ENCODE results near the gene FOXN3. TPM values are rescaled to one million over a fixed set of nuclear protein-coding genes. Genes with fewer than 3 reads are reported as not detected.

Gene FOXN3
- total and polyA plus RNA-seq, 2 donors (not counting 3 experiments of a cell fraction or from before 2014, with no cell fraction given): 16.9 to 41.8 TPM

GRCh38 chr14:89217891-89218290 lies 199.1 kb downstream of the FOXN3 start:
- Histone ChIP-seq H3K9me1 (replicated peaks; ENCODE audit: control insufficient read depth, extremely low read depth, insufficient read depth, low read length) (no peaks in the 10 kb centered on the region), H3K27ac (ENCODE audit: insufficient read depth, low read depth, low read length) (no peak overlapping the region), H4K20me1 (replicated peaks; ENCODE audit: control insufficient read depth, extremely low read depth, insufficient read depth, low read length) (no peaks in the 10 kb centered on the region), H3K9me3 (replicated peaks; ENCODE audit: control insufficient read depth, insufficient read depth, low read length) (no peaks in the 10 kb centered on the region), H3K4me3 (replicated peaks in 1 of 3; ENCODE audit: insufficient read depth in 1 of 3, low read depth in 1 of 3, low read length in 3 of 3) (no peak overlapping the region), H3K36me3 (ENCODE audit: control insufficient read depth in 2 of 2, extremely low read depth in 1 of 2, insufficient read depth in 2 of 2, low read length in 2 of 2) (no peaks in the 10 kb centered on the region), H3K9ac (replicated peaks; ENCODE audit: extremely low read depth, insufficient read depth, low read length) (no peak overlapping the region), H3K27me3 (ENCODE audit: control insufficient read depth in 2 of 2, insufficient read depth in 2 of 2, low read length in 2 of 2) (no peaks in the 10 kb centered on the region), H3K79me2 (ENCODE audit: control insufficient read depth, insufficient read depth, low read length) (no peaks in the 10 kb centered on the region), H3K4me1 (ENCODE audit: control insufficient read depth, extremely low read depth, insufficient read depth, low read length) (peaks cover 4% of the 10 kb centered on the region), H2AFZ (ENCODE audit: low read depth, low read length) (no peak overlapping the region), H3K4me2 (ENCODE audit: insufficient read depth, low read length) (no peak overlapping the region)
- dilution Hi-C loops (cut with MboI; ENCODE audit: extremely low pct_ligation_motif_present, low sequenced_read_pairs) (no loop called here), intact Hi-C loops (cut with micrococcal nuclease) (no loop called here)
- FAIRE-seq (no peak), DNase-seq (ENCODE audit: low read depth, low spot score) (no peak)
- CTCF ChIA-PET: interaction anchor here (1.3 kb wide), 1 partner anchor 25 kb away, joined by 4 read pairs; no protein-coding TSS in a partner anchor
- BruUV-seq (replicated peaks): no TSS peak
- POLR2A ChIA-PET: no interaction called here
- TF ChIP-seq POLR2A (IDR thresholded peaks at IDR 0.05; ENCODE audit: low read depth, low read length) (no peak), GATA2 (IDR thresholded peaks at IDR 0.05; ENCODE audit: insufficient read depth, insufficient read length, low read depth, low read length) (no peak), EZH2 (IDR thresholded peaks at IDR 0.05; ENCODE audit: borderline replicate concordance, low read depth, low read length, severe bottlenecking) (no peak), MYC (IDR thresholded peaks at IDR 0.05; ENCODE audit: low read depth, low read length) (no peak), FOS (IDR thresholded peaks at IDR 0.05; ENCODE audit: borderline replicate concordance, insufficient read depth, low read length) (no peak), JUN (IDR thresholded peaks at IDR 0.05; ENCODE audit: borderline replicate concordance, insufficient read depth, insufficient read length, low read depth) (no peak), POLR2AphosphoS5 (IDR thresholded peaks at IDR 0.05; ENCODE audit: insufficient read depth, low read depth, low read length) (no peak)
- TF ChIP-seq, protein P1, sequence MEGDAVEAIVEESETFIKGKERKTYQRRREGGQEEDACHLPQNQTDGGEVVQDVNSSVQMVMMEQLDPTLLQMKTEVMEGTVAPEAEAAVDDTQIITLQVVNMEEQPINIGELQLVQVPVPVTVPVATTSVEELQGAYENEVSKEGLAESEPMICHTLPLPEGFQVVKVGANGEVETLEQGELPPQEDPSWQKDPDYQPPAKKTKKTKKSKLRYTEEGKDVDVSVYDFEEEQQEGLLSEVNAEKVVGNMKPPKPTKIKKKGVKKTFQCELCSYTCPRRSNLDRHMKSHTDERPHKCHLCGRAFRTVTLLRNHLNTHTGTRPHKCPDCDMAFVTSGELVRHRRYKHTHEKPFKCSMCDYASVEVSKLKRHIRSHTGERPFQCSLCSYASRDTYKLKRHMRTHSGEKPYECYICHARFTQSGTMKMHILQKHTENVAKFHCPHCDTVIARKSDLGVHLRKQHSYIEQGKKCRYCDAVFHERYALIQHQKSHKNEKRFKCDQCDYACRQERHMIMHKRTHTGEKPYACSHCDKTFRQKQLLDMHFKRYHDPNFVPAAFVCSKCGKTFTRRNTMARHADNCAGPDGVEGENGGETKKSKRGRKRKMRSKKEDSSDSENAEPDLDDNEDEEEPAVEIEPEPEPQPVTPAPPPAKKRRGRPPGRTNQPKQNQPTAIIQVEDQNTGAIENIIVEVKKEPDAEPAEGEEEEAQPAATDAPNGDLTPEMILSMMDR (IDR thresholded peaks at IDR 0.05; ENCODE audit: extremely low read depth in 1 of 2, insufficient read depth in 1 of 2, low read depth in 1 of 2, low read length in 2 of 2): no peak
- TF ChIP-seq, protein P2, sequence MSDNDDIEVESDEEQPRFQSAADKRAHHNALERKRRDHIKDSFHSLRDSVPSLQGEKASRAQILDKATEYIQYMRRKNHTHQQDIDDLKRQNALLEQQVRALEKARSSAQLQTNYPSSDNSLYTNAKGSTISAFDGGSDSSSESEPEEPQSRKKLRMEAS (IDR thresholded peaks at IDR 0.05; ENCODE audit: insufficient read depth, insufficient read length): no peak
